Brain microvascular endothelial cell (primary cell): ENCODE data around the gene TGOLN2.
A peak's percentile ranks its signal among the peaks of the same experiment; 100 is the strongest.
"Not testable (repeated sequence)": the region's sequence is repeated elsewhere in the genome, so short reads cannot be mapped to it uniquely, and the experiment has no call there.

Experiments used
- DNase-seq: peaks from one replicate; pipeline ENCODE4 v3.0.0-alpha.2; 2020
- H3K27ac ChIP-seq: fragments of 250-450 bp; sonication (Bioruptor Pico); 2 replicates; pipeline ENCODE4 v1.5.1; 2020; ENCODE audit warnings: mild to moderate bottlenecking, moderate library complexity
- H3K27me3 ChIP-seq: fragments of 250-450 bp; sonication (Bioruptor Pico); replicated peaks from 2 replicates; pipeline ENCODE4 v1.5.1; 2020; ENCODE audit warnings: mild to moderate bottlenecking
- H3K36me3 ChIP-seq: fragments of 250-450 bp; sonication (Bioruptor Pico); replicated peaks from 2 replicates; pipeline ENCODE4 v1.5.1; 2020; ENCODE audit warnings: mild to moderate bottlenecking
- H3K4me3 ChIP-seq: 2 replicates; pipeline ENCODE4 v1.5.1; 2011; ENCODE audit warnings: low read depth, mild to moderate bottlenecking, control low read depth, low read length, moderate library complexity
- CTCF ChIP-seq: IDR thresholded peaks from 2 replicates; pipeline ENCODE4 v1.5.1; 2011; ENCODE audit warnings: low read depth, mild to moderate bottlenecking, moderate library complexity, low read length, control low read depth, inconsistent platforms; ENCODE audit errors: missing control alignments
- in situ Hi-C: cut with HindIII; loops from 2 replicates; pipeline ENCODE4 v1.10.0; 2017; ENCODE audit warnings: low sequenced_read_pairs, low pct_ligation_motif_present

Gene TGOLN2

GRCh38 chr2:85329181-85329651 lies 1.4 kb upstream of the TGOLN2 start:
- TF ChIP-seq CTCF: no peak
- DNase-seq: no peak
- Histone ChIP-seq H3K36me3 (peaks cover 12% of the 10 kb centered on the region), H3K27ac (no peak overlapping the region), H3K4me3 (no peak overlapping the region), H3K27me3 (no peaks in the 10 kb centered on the region)
- in situ Hi-C loops: no loop called here

- no peaks in the 10 kb centered on the region for H3K27me3 ChIP-seq
- peak overlapping the region; percentile 86 for H3K27ac ChIP-seq
- peak overlapping the region; percentile 85 for H3K4me3 ChIP-seq
- no peak for TF ChIP-seq CTCF
- peak; percentile 39 for DNase-seq
- in situ Hi-C loops: no loop called here
- peaks cover 32% of the 10 kb centered on the region for H3K36me3 ChIP-seq
These were observed 498 bp downstream of the TGOLN2 start for GRCh38 chr2:85327160-85327821.

GRCh38 chr2:85326406-85327159 lies 1.2 kb downstream of the TGOLN2 start:
- no peak for DNase-seq
- no peaks in the 10 kb centered on the region for H3K27me3 ChIP-seq
- in situ Hi-C loops: no loop called here

GRCh38 chr2:85325466-85325811 lies 2.4 kb downstream of the TGOLN2 start:
- no peak for TF ChIP-seq CTCF
- Histone ChIP-seq H3K4me3 (peak overlapping the region; percentile 85), H3K36me3 (peaks cover 46% of the 10 kb centered on the region), H3K27ac (no peak overlapping the region), H3K27me3 (no peaks in the 10 kb centered on the region)
- no peak for DNase-seq
- in situ Hi-C loops: no loop called here

More at GRCh38 chr2:85326406-85327159, 1.2 kb downstream of the TGOLN2 start:
- Histone ChIP-seq H3K4me3 (peak overlapping the region; percentile 85), H3K36me3 (peaks cover 37% of the 10 kb centered on the region), H3K27ac (no peak overlapping the region)
- TF ChIP-seq CTCF: no peak

- Histone ChIP-seq H3K4me3 (peak overlapping the region; percentile 85), H3K36me3 (peaks cover 47% of the 10 kb centered on the region), H3K27ac (no peak overlapping the region), H3K27me3 (no peaks in the 10 kb centered on the region)
- in situ Hi-C loops: no loop called here
- no peak for TF ChIP-seq CTCF
- no peak for DNase-seq
These were observed 2.9 kb downstream of the TGOLN2 start for GRCh38 chr2:85324639-85325465.

GRCh38 chr2:85323988-85324367 lies 3.8 kb downstream of the TGOLN2 start:
- DNase-seq, H3K27ac ChIP-seq, H3K4me3 ChIP-seq, H3K27me3 ChIP-seq, in situ Hi-C loops: not testable (repeated sequence)
- peaks cover 50% of the 10 kb centered on the region for H3K36me3 ChIP-seq
